Cerebellar cortex (tissue), 1 donor: ENCODE data around the gene TWF2.
A peak's percentile ranks its signal among the peaks of the same experiment; 100 is the strongest.

Source experiments
- DNase-seq: peaks from one replicate; pipeline ENCODE4 v3.0.0-alpha.2; 2015; ENCODE audit warnings: low spot score

TWF2 gene

GRCh38 chr3:52257911-52258310 lies 19.0 kb upstream of the TWF2 start:
- DNase-seq = no peak

GRCh38 chr3:52256622-52257021 lies 17.7 kb upstream of the TWF2 start:
- no peak for DNase-seq

- DNase-seq = no peak
Observed at GRCh38 chr3:52256159-52256558, 17.2 kb upstream of the TWF2 start.

- DNase-seq = no peak
Observed at GRCh38 chr3:52254608-52255007, 15.7 kb upstream of the TWF2 start.

- DNase-seq = no peak
Observed at GRCh38 chr3:52253314-52254304, 14.7 kb upstream of the TWF2 start.

- DNase-seq = no peak
Observed at GRCh38 chr3:52250122-52250521, 11.2 kb upstream of the TWF2 start.

- no peak for DNase-seq
Observed at GRCh38 chr3:52249683-52250082, 10.7 kb upstream of the TWF2 start.

GRCh38 chr3:52248816-52249547 lies 10.0 kb upstream of the TWF2 start:
- DNase-seq = peak; percentile 96

GRCh38 chr3:52248165-52248541 lies 9.2 kb upstream of the TWF2 start:
- DNase-seq = no peak

GRCh38 chr3:52247409-52248164 lies 8.6 kb upstream of the TWF2 start:
- DNase-seq = no peak

GRCh38 chr3:52246728-52247408 lies 7.9 kb upstream of the TWF2 start:
- DNase-seq = no peak

GRCh38 chr3:52246264-52246620 lies 7.3 kb upstream of the TWF2 start:
- no peak for DNase-seq

- DNase-seq = no peak
Observed at GRCh38 chr3:52245322-52246263, 6.6 kb upstream of the TWF2 start, which contains the start of gene PPM1M. Gene PPM1M (plus strand): TSS chr3:52245759. CDS start chr3:52245825, 66 bp downstream.

GRCh38 chr3:52243791-52244628 lies 5.1 kb upstream of the TWF2 start:
- DNase-seq = no peak

- DNase-seq = no peak
Observed at GRCh38 chr3:52242039-52242438, 3.1 kb upstream of the TWF2 start.

GRCh38 chr3:52240886-52241370 lies 2.0 kb upstream of the TWF2 start:
- DNase-seq = no peak

GRCh38 chr3:52240059-52240885 lies 1.3 kb upstream of the TWF2 start:
- peak; percentile 67 for DNase-seq

- DNase-seq = no peak
Observed at GRCh38 chr3:52238193-52238760, 681 bp downstream of the TWF2 start.
